Glutamatergic neuron (in vitro differentiated cells): Measurements from ENCODE around the gene MBOAT7. TPM values are rescaled to one million over a fixed set of nuclear protein-coding genes. Genes with fewer than 3 reads are reported as not detected.

Experiments used
- DNase-seq: peaks from one replicate; pipeline ENCODE4 v3.0.0; 2022
- H3K27ac Mint-ChIP-seq: one replicate; pipeline ENCODE4 v1.8.0; 2020; ENCODE audit warnings: mild to moderate bottlenecking, mixed read lengths, inconsistent platforms; ENCODE audit not compliant: unreplicated experiment
- H3K27me3 Mint-ChIP-seq: one replicate; pipeline ENCODE4 v1.8.0; 2020; ENCODE audit warnings: mild to moderate bottlenecking, moderate library complexity, mixed read lengths, inconsistent platforms; ENCODE audit not compliant: unreplicated experiment
- H3K36me3 Mint-ChIP-seq: one replicate; pipeline ENCODE4 v1.8.0; 2020; ENCODE audit warnings: mild to moderate bottlenecking, mixed read lengths, inconsistent platforms; ENCODE audit not compliant: unreplicated experiment
- H3K4me1 Mint-ChIP-seq: one replicate; pipeline ENCODE4 v1.8.0; 2020; ENCODE audit warnings: mild to moderate bottlenecking, low read depth, mixed read lengths, inconsistent platforms; ENCODE audit not compliant: unreplicated experiment
- H3K4me3 Mint-ChIP-seq: one replicate; pipeline ENCODE4 v1.8.0; 2020; ENCODE audit warnings: mild to moderate bottlenecking, mixed read lengths, inconsistent platforms; ENCODE audit not compliant: unreplicated experiment
- H3K9me3 Mint-ChIP-seq: one replicate; pipeline ENCODE4 v1.8.0; 2020; ENCODE audit warnings: mild to moderate bottlenecking, moderate library complexity, mixed read lengths, inconsistent platforms; ENCODE audit not compliant: unreplicated experiment
- CTCF ChIP-seq: fragments of 200-600 bp; sonication (generic); IDR thresholded peaks from one replicate; pipeline ENCODE4 v1.5.0; 2021; ENCODE audit not compliant: partially characterized antibody, unreplicated experiment
- total RNA-seq: library from RNA; stranded (reverse); fragmentation: NEBNext Ultra II Directional; extraction: Animal tissue kit (Norgen Biotek cat#: 25700); gene quantifications from one replicate; pipeline ENCODE4 v1.2.1, GENCODE V29; 2021; ENCODE audit not compliant: unreplicated experiment

Gene MBOAT7
- total RNA-seq, 1 donor from 2014 or later = 62.0 TPM

- H3K9me3 Mint-ChIP-seq = peaks cover 10% of the 10 kb centered on the region
- peaks cover 6% of the 10 kb centered on the region for H3K27me3 Mint-ChIP-seq
- no peak for DNase-seq
- no peak for TF ChIP-seq CTCF
- H3K4me3 Mint-ChIP-seq = no peak overlapping the region
- peak overlapping the region; percentile 31 for H3K27ac Mint-ChIP-seq
- H3K36me3 Mint-ChIP-seq = peaks cover 8% of the 10 kb centered on the region
- peaks cover 18% of the 10 kb centered on the region for H3K4me1 Mint-ChIP-seq
Measured at GRCh38 chr19:54204767-54205468, 15.5 kb upstream of the MBOAT7 start.

- peaks cover 8% of the 10 kb centered on the region for H3K27me3 Mint-ChIP-seq
- peaks cover 13% of the 10 kb centered on the region for H3K4me1 Mint-ChIP-seq
- H3K4me3 Mint-ChIP-seq = peak overlapping the region; percentile 98
- H3K9me3 Mint-ChIP-seq = peaks cover 10% of the 10 kb centered on the region
- DNase-seq = no peak
- no peak for TF ChIP-seq CTCF
- H3K36me3 Mint-ChIP-seq = peaks cover 5% of the 10 kb centered on the region
- H3K27ac Mint-ChIP-seq = peak overlapping the region; percentile 62
Measured at GRCh38 chr19:54203151-54203611, 13.8 kb upstream of the MBOAT7 start.

- Mint-ChIP-seq H3K36me3 (no peaks in the 10 kb centered on the region), H3K4me1 (peaks cover 10% of the 10 kb centered on the region), H3K4me3 (peak overlapping the region; percentile 98), H3K9me3 (peaks cover 6% of the 10 kb centered on the region), H3K27ac (peak overlapping the region; percentile 97), H3K27me3 (peaks cover 8% of the 10 kb centered on the region)
- no peak for DNase-seq
- TF ChIP-seq CTCF = no peak
Measured at GRCh38 chr19:54201980-54202379, 12.6 kb upstream of the MBOAT7 start.

GRCh38 chr19:54201172-54201701 is 11.9 kb upstream of the MBOAT7 start:
- Mint-ChIP-seq H3K27ac (peak overlapping the region; percentile 97), H3K27me3 (peaks cover 8% of the 10 kb centered on the region), H3K36me3 (no peaks in the 10 kb centered on the region), H3K4me3 (peak overlapping the region; percentile 98), H3K9me3 (peaks cover 6% of the 10 kb centered on the region), H3K4me1 (peaks cover 10% of the 10 kb centered on the region)
- DNase-seq = no peak
- no peak for TF ChIP-seq CTCF

- H3K27ac Mint-ChIP-seq = peak overlapping the region; percentile 72
- no peak for DNase-seq
- no peak for TF ChIP-seq CTCF
- H3K9me3 Mint-ChIP-seq = peaks cover 6% of the 10 kb centered on the region
- H3K36me3 Mint-ChIP-seq = no peaks in the 10 kb centered on the region
- H3K27me3 Mint-ChIP-seq = peaks cover 5% of the 10 kb centered on the region
- peaks cover 10% of the 10 kb centered on the region for H3K4me1 Mint-ChIP-seq
- H3K4me3 Mint-ChIP-seq = peak overlapping the region; percentile 74
Measured at GRCh38 chr19:54199401-54199800, 10.0 kb upstream of the MBOAT7 start.
